SU-DHL-6 (cell line): ENCODE results near the gene MTMR12.

Experiments used
- H2AFZ ChIP-seq: fragments of 200-600 bp; sonication (generic); 2 replicates; pipeline ENCODE4 v1.6.1; 2014; ENCODE audit warnings: low read depth, mild to moderate bottlenecking, moderate library complexity, mixed read lengths, antibody characterized with exemption, low read length; ENCODE audit not compliant: severe bottlenecking
- H3F3A ChIP-seq: fragments of 200-600 bp; shearing (Covaris generic); 2 replicates; pipeline ENCODE4 v1.6.0; 2016; ENCODE audit warnings: antibody characterized with exemption, mild to moderate bottlenecking; ENCODE audit not compliant: insufficient read depth
- H3K27ac ChIP-seq: fragments of 200-600 bp; sonication (generic); 2 replicates; pipeline ENCODE4 v1.5.1; 2016; ENCODE audit warnings: low read depth, mild to moderate bottlenecking, low read length, moderate library complexity, mixed read lengths
- H3K27me3 ChIP-seq: fragments of 200-600 bp; sonication (generic), shearing (Covaris generic); 2 replicates; pipeline ENCODE4 v1.6.0; 2014; ENCODE audit warnings: mild to moderate bottlenecking, low read length
- H3K36me3 ChIP-seq: fragments of 200-600 bp; sonication (generic); 2 replicates; pipeline ENCODE4 v1.6.1; 2014; ENCODE audit warnings: mild to moderate bottlenecking, low read length, mixed read lengths
- H3K4me2 ChIP-seq: fragments of 300-600, 200-600 bp; shearing (Covaris generic), sonication (generic); 2 replicates; pipeline ENCODE4 v1.6.0; 2014; ENCODE audit warnings: low read length, low read depth, mild to moderate bottlenecking; ENCODE audit not compliant: poor library complexity, severe bottlenecking
- H3K4me3 ChIP-seq: fragments of 200-600 bp; sonication (generic); 2 replicates; pipeline ENCODE4 v1.5.1; 2014; ENCODE audit warnings: antibody characterized with exemption, low read length, mild to moderate bottlenecking, mixed read lengths; ENCODE audit not compliant: insufficient read depth, poor library complexity, severe bottlenecking
- H3K79me2 ChIP-seq: fragments of 200-600 bp; sonication (generic); 2 replicates; pipeline ENCODE4 v1.6.1; 2014; ENCODE audit warnings: mild to moderate bottlenecking, low read length, moderate library complexity; ENCODE audit not compliant: insufficient read depth
- H3K9ac ChIP-seq: fragments of 200-600 bp; sonication (generic); 2 replicates; pipeline ENCODE4 v1.7.0; 2014; ENCODE audit warnings: mild to moderate bottlenecking, low read length
- H3K9me2 ChIP-seq: fragments of 200-600 bp; sonication (generic); replicated peaks from 2 replicates; pipeline ENCODE4 v1.6.1; 2014; ENCODE audit warnings: low read length; ENCODE audit not compliant: insufficient read depth
- H3K9me3 ChIP-seq: fragments of 200-600 bp; sonication (generic); 2 replicates; pipeline ENCODE4 v1.6.1; 2014; ENCODE audit warnings: low read length, mixed read lengths; ENCODE audit not compliant: insufficient read depth
- H4K20me1 ChIP-seq: fragments of 200-600 bp; sonication (generic); 2 replicates; pipeline ENCODE4 v1.6.1; 2014; ENCODE audit warnings: low read depth, mild to moderate bottlenecking, antibody characterized with exemption, low read length, moderate library complexity, mixed read lengths
- EZH2phosphoT487 ChIP-seq: fragments of 200-600 bp; sonication (generic), shearing (Covaris generic); conservative IDR thresholded peaks from 2 replicates; pipeline ENCODE4 v1.6.1; 2018; ENCODE audit warnings: mild to moderate bottlenecking, antibody characterized with exemption, low read length, moderate library complexity, mixed read lengths
- TF ChIP-seq, protein P1 (sequence below): fragments of 200-600 bp; sonication (generic); IDR thresholded peaks from one replicate; pipeline ENCODE4 v1.5.1; 2017; ENCODE audit warnings: antibody characterized with exemption, mild to moderate bottlenecking, low read length, moderate library complexity; ENCODE audit not compliant: insufficient read depth, poor library complexity, severe bottlenecking

The MTMR12 gene

DNA sequence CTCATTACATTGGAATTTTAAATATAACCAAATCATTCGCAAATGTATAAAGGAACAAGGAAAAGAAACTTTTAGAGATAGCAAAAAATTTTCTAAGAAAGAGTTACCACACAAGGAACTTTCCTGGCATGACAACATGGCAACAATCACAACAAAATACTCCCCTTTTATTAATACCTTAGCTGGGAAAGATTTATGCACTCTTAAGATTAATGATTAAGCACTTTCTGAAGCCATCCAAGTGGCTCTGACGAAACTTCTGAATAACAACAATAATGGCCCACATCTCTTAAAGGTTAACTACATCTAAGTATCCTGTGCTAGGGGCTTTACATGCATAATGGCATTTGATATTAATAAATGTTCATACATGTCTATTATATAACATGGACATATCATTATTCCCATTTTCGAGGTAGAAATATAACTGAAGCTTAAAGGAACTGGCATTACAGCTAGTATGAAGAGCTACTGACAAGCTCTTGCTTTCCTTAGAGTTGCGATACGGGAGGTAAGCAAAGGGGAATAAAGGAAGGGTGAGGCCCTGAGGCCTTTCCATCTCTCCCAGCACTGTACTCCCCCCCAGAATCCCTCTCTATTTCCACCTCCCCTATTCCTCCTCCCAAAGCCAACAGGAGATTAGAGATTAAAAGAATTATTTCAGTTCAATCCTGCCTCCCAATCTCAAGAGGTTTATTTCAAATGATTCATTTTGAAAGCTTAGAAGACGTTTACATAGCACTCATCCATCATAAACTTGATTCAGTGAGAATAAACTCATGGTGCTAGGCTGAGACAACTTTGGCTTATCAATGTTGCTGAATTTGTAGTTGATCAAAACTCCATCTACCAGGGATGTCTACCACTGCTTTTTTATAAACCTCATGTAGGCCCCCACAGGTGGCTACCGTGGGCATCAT, 9.6 kb downstream of the MTMR12 start:
- Histone ChIP-seq H3K27ac (no peak overlapping the region), H4K20me1 (no peaks in the 10 kb centered on the region; the same call in 1 of the 2 replicates), H3K79me2 (peaks cover 97% of the 10 kb centered on the region)

DNA sequence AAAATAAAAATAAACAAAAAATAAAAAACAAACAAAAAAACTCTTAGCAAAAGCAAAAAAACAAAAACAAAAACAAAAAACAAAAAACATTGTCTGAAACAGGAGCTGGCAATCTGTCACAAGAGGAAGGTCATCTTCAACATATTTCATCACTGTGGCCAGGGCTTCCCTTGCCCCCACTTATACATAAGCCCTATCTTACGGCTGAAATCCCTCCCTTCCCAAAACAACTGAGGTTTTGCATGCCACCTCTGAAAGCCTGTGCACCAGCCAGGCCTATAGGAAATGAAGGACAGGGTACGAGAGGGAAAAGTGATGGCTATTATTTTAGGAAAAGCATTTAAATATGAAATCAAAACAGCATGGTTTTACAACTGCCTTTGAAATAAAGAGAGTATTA, 10.8 kb downstream of the MTMR12 start:
- Histone ChIP-seq H3K4me2 (no peak overlapping the region), H4K20me1 (no peaks in the 10 kb centered on the region; the same call in 1 of the 2 replicates)
- no peak for TF ChIP-seq EZH2phosphoT487
- TF ChIP-seq, protein P1, sequence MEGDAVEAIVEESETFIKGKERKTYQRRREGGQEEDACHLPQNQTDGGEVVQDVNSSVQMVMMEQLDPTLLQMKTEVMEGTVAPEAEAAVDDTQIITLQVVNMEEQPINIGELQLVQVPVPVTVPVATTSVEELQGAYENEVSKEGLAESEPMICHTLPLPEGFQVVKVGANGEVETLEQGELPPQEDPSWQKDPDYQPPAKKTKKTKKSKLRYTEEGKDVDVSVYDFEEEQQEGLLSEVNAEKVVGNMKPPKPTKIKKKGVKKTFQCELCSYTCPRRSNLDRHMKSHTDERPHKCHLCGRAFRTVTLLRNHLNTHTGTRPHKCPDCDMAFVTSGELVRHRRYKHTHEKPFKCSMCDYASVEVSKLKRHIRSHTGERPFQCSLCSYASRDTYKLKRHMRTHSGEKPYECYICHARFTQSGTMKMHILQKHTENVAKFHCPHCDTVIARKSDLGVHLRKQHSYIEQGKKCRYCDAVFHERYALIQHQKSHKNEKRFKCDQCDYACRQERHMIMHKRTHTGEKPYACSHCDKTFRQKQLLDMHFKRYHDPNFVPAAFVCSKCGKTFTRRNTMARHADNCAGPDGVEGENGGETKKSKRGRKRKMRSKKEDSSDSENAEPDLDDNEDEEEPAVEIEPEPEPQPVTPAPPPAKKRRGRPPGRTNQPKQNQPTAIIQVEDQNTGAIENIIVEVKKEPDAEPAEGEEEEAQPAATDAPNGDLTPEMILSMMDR, result no peak

More for the DNA sequence above, 9.6 kb downstream of the MTMR12 start:
- H3K9me3 ChIP-seq, result no peaks in the 10 kb centered on the region
- H3F3A ChIP-seq, result no peaks in the 10 kb centered on the region
- H2AFZ ChIP-seq, result no peak overlapping the region
- no peak overlapping the region for H3K9ac ChIP-seq
- H3K4me3 ChIP-seq, result no peak overlapping the region
- TF ChIP-seq, protein P1, result no peak
- no peak for TF ChIP-seq EZH2phosphoT487
- no peaks in the 10 kb centered on the region for H3K36me3 ChIP-seq
- no peak overlapping the region for H3K4me2 ChIP-seq
- no peaks in the 10 kb centered on the region for H3K27me3 ChIP-seq
- no peaks in the 10 kb centered on the region for H3K9me2 ChIP-seq

GRCh38 chr5:32299059-32299677, 13.6 kb downstream of the MTMR12 start:
- H3K4me3 ChIP-seq, result no peak overlapping the region
- H3K4me2 ChIP-seq, result no peak overlapping the region
- H3K36me3 ChIP-seq, result no peaks in the 10 kb centered on the region
- no peaks in the 10 kb centered on the region for H3K27me3 ChIP-seq
- H3K27ac ChIP-seq, result no peak overlapping the region
- H3K9ac ChIP-seq, result no peak overlapping the region
- H3F3A ChIP-seq, result no peaks in the 10 kb centered on the region
- no peaks in the 10 kb centered on the region for H3K9me3 ChIP-seq
- no peak overlapping the region for H2AFZ ChIP-seq
- H3K79me2 ChIP-seq, result peaks cover 86% of the 10 kb centered on the region
- TF ChIP-seq, protein P1, result no peak
- no peak for TF ChIP-seq EZH2phosphoT487
- no peaks in the 10 kb centered on the region; the same call in 1 of the 2 replicates for H4K20me1 ChIP-seq
- no peaks in the 10 kb centered on the region for H3K9me2 ChIP-seq

More for the DNA sequence above, 10.8 kb downstream of the MTMR12 start:
- Histone ChIP-seq H3K9ac (no peak overlapping the region), H3K36me3 (no peaks in the 10 kb centered on the region), H3K79me2 (peaks cover 94% of the 10 kb centered on the region), H3F3A (no peaks in the 10 kb centered on the region), H3K27ac (no peak overlapping the region), H3K27me3 (no peaks in the 10 kb centered on the region), H3K9me2 (no peaks in the 10 kb centered on the region), H3K9me3 (no peaks in the 10 kb centered on the region), H3K4me3 (no peak overlapping the region), H2AFZ (no peak overlapping the region)
